Astrocyte (in vitro differentiated cells and primary cell): Measurements from ENCODE around the gene CDC42EP4.

Experiments
- CTCF ChIP-seq: IDR thresholded peaks from 2 replicates; pipeline ENCODE4 v1.5.1; 2011; ENCODE audit warnings: low read depth, mild to moderate bottlenecking, inconsistent platforms, low read length, moderate library complexity; ENCODE audit not compliant: insufficient read depth
- EZH2 ChIP-seq: IDR thresholded peaks from 2 replicates; pipeline ENCODE4 v1.6.1; 2012; ENCODE audit warnings: mild to moderate bottlenecking, low read length, inconsistent platforms; ENCODE audit not compliant: insufficient read depth

DNA sequence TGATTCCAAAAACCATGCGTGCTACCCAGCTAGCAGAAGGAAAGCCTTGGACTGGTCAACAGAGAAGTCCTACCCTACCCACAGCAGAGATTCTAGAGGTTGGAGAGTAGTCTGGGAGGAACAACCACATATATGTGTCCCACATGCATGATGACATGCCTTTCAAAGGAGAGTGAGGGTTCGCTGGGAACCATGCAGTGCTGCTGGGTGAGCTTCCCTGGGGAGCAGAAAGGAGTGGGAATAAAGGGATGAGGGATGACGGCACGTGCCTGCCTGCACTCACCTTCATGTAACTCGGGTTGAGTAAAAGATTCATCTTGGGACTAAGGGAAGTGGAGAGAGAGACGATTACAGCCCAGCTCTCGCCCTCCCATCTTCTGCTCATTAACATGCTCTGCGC is 59.9 kb downstream of the CDC42EP4 start:
- TF ChIP-seq CTCF (no peak), EZH2 (no peak)
